ENCODE measurements around the gene CBS.

CBS gene

GRCh38 chr21:43020771-43021170 is 54.9 kb downstream of the CBS start:
- H3K4me3 ChIP-seq (ENCODE audit: low read depth, low read length): no peak overlapping the region
- DNase-seq (ENCODE audit: low read depth): no peak
- no peak for TF ChIP-seq MYC (IDR thresholded peaks at IDR 0.05; ENCODE audit: low read depth, low read length)
- TF ChIP-seq POLR2A (IDR thresholded peaks at IDR 0.05; ENCODE audit: extremely low read depth, insufficient read length): no peak
- TF ChIP-seq CTCF (IDR thresholded peaks at IDR 0.05; ENCODE audit: low read depth, low read length): no peak
- TF ChIP-seq MAX (IDR thresholded peaks at IDR 0.05; ENCODE audit: low read depth, low read length): no peak

- TF ChIP-seq POLR2A (IDR thresholded peaks at IDR 0.05; ENCODE audit: extremely low read depth, insufficient read length) (no peak), CTCF (IDR thresholded peaks at IDR 0.05; ENCODE audit: low read depth, low read length) (no peak), MAX (IDR thresholded peaks at IDR 0.05; ENCODE audit: low read depth, low read length) (no peak), MYC (IDR thresholded peaks at IDR 0.05; ENCODE audit: low read depth, low read length) (no peak)
- H3K4me3 ChIP-seq (ENCODE audit: low read depth, low read length): no peak overlapping the region
- DNase-seq (ENCODE audit: low read depth): no peak
These were observed 55.5 kb downstream of the CBS start for GRCh38 chr21:43020177-43020576.

- no peak for DNase-seq (ENCODE audit: low read depth)
- TF ChIP-seq MYC (IDR thresholded peaks at IDR 0.05; ENCODE audit: low read depth, low read length) (no peak), POLR2A (IDR thresholded peaks at IDR 0.05; ENCODE audit: extremely low read depth, insufficient read length) (no peak), CTCF (IDR thresholded peaks at IDR 0.05; ENCODE audit: low read depth, low read length) (no peak), MAX (IDR thresholded peaks at IDR 0.05; ENCODE audit: low read depth, low read length) (no peak)
- no peak overlapping the region for H3K4me3 ChIP-seq (ENCODE audit: low read depth, low read length)
These were observed 57.1 kb downstream of the CBS start for GRCh38 chr21:43018519-43018918.

GRCh38 chr21:43016728-43017127 is 58.9 kb downstream of the CBS start:
- no peak for DNase-seq (ENCODE audit: low read depth)
- no peak overlapping the region for H3K4me3 ChIP-seq (ENCODE audit: low read depth, low read length)
- TF ChIP-seq MAX (IDR thresholded peaks at IDR 0.05; ENCODE audit: low read depth, low read length) (no peak), POLR2A (IDR thresholded peaks at IDR 0.05; ENCODE audit: extremely low read depth, insufficient read length) (no peak), MYC (IDR thresholded peaks at IDR 0.05; ENCODE audit: low read depth, low read length) (no peak), CTCF (IDR thresholded peaks at IDR 0.05; ENCODE audit: low read depth, low read length) (no peak)

GRCh38 chr21:43015906-43016540 is 59.6 kb downstream of the CBS start:
- DNase-seq (ENCODE audit: low read depth): no peak
- TF ChIP-seq CTCF (IDR thresholded peaks at IDR 0.05; ENCODE audit: low read depth, low read length) (no peak), MYC (IDR thresholded peaks at IDR 0.05; ENCODE audit: low read depth, low read length) (no peak), POLR2A (IDR thresholded peaks at IDR 0.05; ENCODE audit: extremely low read depth, insufficient read length) (no peak), MAX (IDR thresholded peaks at IDR 0.05; ENCODE audit: low read depth, low read length) (no peak)
- H3K4me3 ChIP-seq (ENCODE audit: low read depth, low read length): no peak overlapping the region

Data from NB4 (cell line).